HepG2 (cell line): ENCODE measurements around the gene MBNL3. TPM values are rescaled to one million over a fixed set of nuclear protein-coding genes. Genes with fewer than 3 reads are reported as not detected.
A peak's percentile ranks its signal among the peaks of the same experiment; 100 is the strongest.

ENCODE experiments used
- AKAP8 ChIP-seq: sonication (generic); formaldehyde crosslinking; IDR thresholded peaks from 2 replicates; pipeline ENCODE4 v1.5.1; 2020; ENCODE audit warnings: mild to moderate bottlenecking, missing genetic modification reagents
- BRCA1 ChIP-seq: sonication (generic); formaldehyde crosslinking; IDR thresholded peaks from 2 replicates; pipeline ENCODE4 v1.4.0; 2020; ENCODE audit warnings: missing genetic modification reagents
- CBX2 ChIP-seq, 2 experiments: fragments of 200-600 bp in 1 of 2; sonication (generic); formaldehyde crosslinking in 1 of 2; IDR thresholded peaks; 2 replicates each; pipeline versions ENCODE4 v1.7.0 to v1.8.1; 2018 to 2022; ENCODE audit warnings: low read depth in 2 of 2, low read length in 1 of 2, mild to moderate bottlenecking in 1 of 2, missing genetic modification reagents in 1 of 2
- CREB1 ChIP-seq, 2 experiments: fragments of 450-650 bp in 1 of 2; IDR thresholded peaks; 2 replicates each; pipeline ENCODE4 v1.6.1; 2016 to 2017; ENCODE audit warnings: control low read depth in 1 of 2, mild to moderate bottlenecking in 1 of 2, missing compliant biosample characterization in 1 of 2, missing genetic modification characterization in 1 of 2
- CREM ChIP-seq, 2 experiments: sonication (generic) in 1 of 2; formaldehyde crosslinking in 1 of 2; IDR thresholded peaks; 2 replicates each; pipeline versions ENCODE4 v1.4.0 to v1.6.1; 2016 to 2020; ENCODE audit warnings: antibody characterized with exemption in 1 of 2, mild to moderate bottlenecking in 1 of 2, missing genetic modification reagents in 1 of 2
- ELF1 ChIP-seq: sonication (generic); formaldehyde crosslinking; IDR thresholded peaks from 2 replicates; pipeline ENCODE4 v1.4.0; 2020; ENCODE audit warnings: missing genetic modification reagents
- FOSL1 ChIP-seq: sonication (generic); formaldehyde crosslinking; IDR thresholded peaks from 2 replicates; pipeline ENCODE4 v1.9.0; 2021; ENCODE audit warnings: missing genetic modification reagents, borderline replicate concordance
- HDAC6 ChIP-seq: fragments of 200-600 bp; sonication (generic); IDR thresholded peaks from 2 replicates; pipeline ENCODE4 v1.7.0; 2017; ENCODE audit warnings: mild to moderate bottlenecking, antibody characterized with exemption, low read length, low read depth
- MBNL3 ChIP-seq: fragments of 250-450 bp; sonication (Bioruptor Pico); conservative IDR thresholded peaks from 2 replicates; pipeline ENCODE4 v1.8.0; 2022; ENCODE audit warnings: mild to moderate bottlenecking, inconsistent platforms
- NBN ChIP-seq: fragments of 450-650 bp; conservative IDR thresholded peaks from 2 replicates; pipeline ENCODE4 v1.6.1; 2017
- NPAS2 ChIP-seq: sonication (generic); formaldehyde crosslinking; IDR thresholded peaks from 2 replicates; pipeline ENCODE4 v1.8.0; 2022; ENCODE audit warnings: mild to moderate bottlenecking, missing genetic modification reagents, borderline replicate concordance
- NR2F1 ChIP-seq, 2 experiments: fragments of 450-650 bp in 1 of 2; formaldehyde crosslinking in 1 of 2; IDR thresholded peaks; 2 replicates each; pipeline versions ENCODE4 v1.5.0 to v1.6.1; 2016 to 2020; ENCODE audit warnings: mild to moderate bottlenecking in 1 of 2, missing compliant biosample characterization in 1 of 2, missing genetic modification reagents in 1 of 2, moderate library complexity in 1 of 2
- POLR2G ChIP-seq: fragments of 200-400 bp; formaldehyde crosslinking; IDR thresholded peaks from 2 replicates; pipeline ENCODE4 v1.6.1; 2018; ENCODE audit warnings: mild to moderate bottlenecking, low read depth, low read length, moderate library complexity
- SMARCE1 ChIP-seq: fragments of 450-650 bp; IDR thresholded peaks from 2 replicates; pipeline ENCODE4 v1.6.1; 2017; ENCODE audit warnings: borderline replicate concordance
- SP140L ChIP-seq: sonication (generic); formaldehyde crosslinking; IDR thresholded peaks from 2 replicates; pipeline ENCODE4 v1.4.0; 2020; ENCODE audit warnings: missing genetic modification reagents, borderline replicate concordance
- TBX3 ChIP-seq: fragments of 450-650 bp; IDR thresholded peaks from 2 replicates; pipeline ENCODE4 v1.6.1; 2017; ENCODE audit warnings: antibody characterized with exemption, mild to moderate bottlenecking, inconsistent platforms, borderline replicate concordance
- XRCC5 ChIP-seq: fragments of 200-400 bp; formaldehyde crosslinking; optimal IDR thresholded peaks from 2 replicates; pipeline ENCODE3; 2017; ENCODE audit warnings: mild to moderate bottlenecking, low read length
- ZC3H4 ChIP-seq: sonication (generic); formaldehyde crosslinking; IDR thresholded peaks from 2 replicates; pipeline ENCODE4 v1.4.0; 2020; ENCODE audit warnings: missing genetic modification reagents, borderline replicate concordance
- ZFP36 ChIP-seq: fragments of 150-350 bp; IDR thresholded peaks from 2 replicates; pipeline ENCODE4 v1.6.1; 2018; ENCODE audit warnings: borderline replicate concordance, low read length, low read depth; ENCODE audit not compliant: partially characterized antibody
- ZMYM3 ChIP-seq: sonication (generic); formaldehyde crosslinking; IDR thresholded peaks from 2 replicates; pipeline ENCODE4 v1.5.1; 2020; ENCODE audit warnings: mild to moderate bottlenecking, missing genetic modification reagents
- ZNF180 ChIP-seq: sonication (generic); formaldehyde crosslinking; IDR thresholded peaks from 2 replicates; pipeline ENCODE4 v1.4.0; 2020; ENCODE audit warnings: low read depth, missing genetic modification reagents, borderline replicate concordance
- ZNF3 ChIP-seq: IDR thresholded peaks from 2 replicates; pipeline ENCODE4 v1.7.0; 2017; ENCODE audit warnings: inconsistent platforms
- ZNF337 ChIP-seq: sonication (generic); formaldehyde crosslinking; IDR thresholded peaks from 2 replicates; pipeline ENCODE4 v1.5.1; 2020; ENCODE audit warnings: missing genetic modification reagents, low read depth, mild to moderate bottlenecking, borderline replicate concordance
- ZNF34 ChIP-seq: sonication (generic); formaldehyde crosslinking; IDR thresholded peaks from 2 replicates; pipeline ENCODE4 v1.4.0; 2020; ENCODE audit warnings: mild to moderate bottlenecking, missing genetic modification reagents, borderline replicate concordance
- ZNF790 ChIP-seq: sonication (generic); formaldehyde crosslinking; IDR thresholded peaks from 2 replicates; pipeline ENCODE4 v1.8.0; 2022; ENCODE audit warnings: missing genetic modification reagents, mild to moderate bottlenecking, borderline replicate concordance
- polyA plus RNA-seq, 8 experiments: library from polyadenylated mRNA; depleted of rRNA in 3 of 8; stranded (reverse) in 7 of 8; unstranded in 1 of 8; fragments of >200 nt; fragmentation: Illumina TruSeq in 4 of 8; extraction: Trizol in 4 of 8; gene quantifications; 2 replicates each; pipeline versions ENCODE4 v1.2.1 to v1.2.3, GENCODE V29; 2011 to 2016; ENCODE audit warnings: low read depth in 4 of 8, missing spikeins in 1 of 8, mixed read lengths in 1 of 8; ENCODE audit not compliant: insufficient read depth in 1 of 8
- total RNA-seq, 5 experiments: library from RNA; depleted of rRNA; stranded (reverse); fragments of >200 nt; fragmentation: Illumina TruSeq; extraction: Trizol; gene quantifications; 2 replicates each; pipeline ENCODE4 v1.2.3, GENCODE V29; 2016; ENCODE audit warnings: low read depth in 1 of 5
- TF ChIP-seq, protein P1 (sequence below): sonication (generic); formaldehyde crosslinking; IDR thresholded peaks from 2 replicates; pipeline ENCODE4 v1.5.0; 2020; ENCODE audit warnings: mild to moderate bottlenecking, missing genetic modification reagents
- TF ChIP-seq, protein P2 (sequence below): sonication (generic); formaldehyde crosslinking; IDR thresholded peaks from 2 replicates; pipeline ENCODE4 v1.5.0; 2020; ENCODE audit warnings: missing genetic modification reagents
- TF ChIP-seq, protein P3 (sequence below): sonication (generic); formaldehyde crosslinking; IDR thresholded peaks from 2 replicates; pipeline ENCODE4 v1.4.0; 2020; ENCODE audit warnings: missing genetic modification reagents

The MBNL3 gene
- total and polyA plus RNA-seq, 2 of the 13 experiments (the other 11 are each of a cell fraction or from before 2014, with no cell fraction given): 155 to 257 TPM

DNA sequence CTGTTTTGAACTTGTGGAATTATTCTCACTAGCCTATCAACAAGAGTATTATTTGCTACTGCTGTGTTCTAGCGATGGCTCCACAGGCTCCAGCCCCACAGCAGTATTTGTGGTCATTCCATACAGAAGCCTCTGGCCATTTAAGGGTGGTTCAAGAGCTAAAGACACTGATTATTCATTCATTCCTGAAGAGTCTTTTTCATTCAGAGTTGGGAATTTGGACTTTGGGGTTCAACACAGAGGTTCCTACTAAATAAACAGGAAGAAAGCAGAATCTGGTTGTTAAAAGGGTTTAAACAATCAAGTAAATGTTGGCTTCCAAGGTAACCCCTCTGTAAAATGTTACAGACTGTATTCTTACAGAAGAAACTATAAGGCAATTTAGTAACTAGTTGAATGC lies 4.3 kb upstream of the MBNL3 start (continued):
- TF ChIP-seq ELF1 (CRISPR knock-in tag) (0 out of 2 replicates have a peak, but pooled peaks have one; percentile 29), FOSL1 (CRISPR knock-in tag) (no peak), SMARCE1 (no peak), CREB1 (IDR thresholded peaks at IDR 0.05) (no peak), CREB1 (CRISPR knock-in tag; IDR thresholded peaks at IDR 0.05) (no peak), ZNF790 (CRISPR knock-in tag) (no peak), CREM (IDR thresholded peaks at IDR 0.05) (peak; percentile 85), CREM (CRISPR knock-in tag; IDR thresholded peaks at IDR 0.05) (no peak), HDAC6 (no peak), TBX3 (no peak), ZNF34 (CRISPR knock-in tag) (no peak), ZNF337 (no peak), BRCA1 (no peak), NR2F1 (CRISPR knock-in tag; IDR thresholded peaks at IDR 0.05) (0 out of 4 replicates have a peak, but pooled peaks of 1 of the 2 experiments have one; percentile 28), ZMYM3 (CRISPR knock-in tag) (no peak), NBN (no peak), CBX2 (IDR thresholded peaks at IDR 0.05; ENCODE audit: low read depth, low read length) (no peak), CBX2 (CRISPR knock-in tag; IDR thresholded peaks at IDR 0.05; ENCODE audit: low read depth) (no peak), MBNL3 (CRISPR knock-in tag) (no peak), SP140L (CRISPR knock-in tag) (no peak), AKAP8 (CRISPR knock-in tag) (no peak), NPAS2 (CRISPR knock-in tag) (no peak), POLR2G (peak; percentile 47; the same call in 1 of the 2 replicates), ZFP36 (no peak), ZNF180 (no peak), XRCC5 (no peak), ZC3H4 (CRISPR knock-in tag) (no peak), ZNF3 (CRISPR knock-in tag) (no peak)
- TF ChIP-seq, protein P1, sequence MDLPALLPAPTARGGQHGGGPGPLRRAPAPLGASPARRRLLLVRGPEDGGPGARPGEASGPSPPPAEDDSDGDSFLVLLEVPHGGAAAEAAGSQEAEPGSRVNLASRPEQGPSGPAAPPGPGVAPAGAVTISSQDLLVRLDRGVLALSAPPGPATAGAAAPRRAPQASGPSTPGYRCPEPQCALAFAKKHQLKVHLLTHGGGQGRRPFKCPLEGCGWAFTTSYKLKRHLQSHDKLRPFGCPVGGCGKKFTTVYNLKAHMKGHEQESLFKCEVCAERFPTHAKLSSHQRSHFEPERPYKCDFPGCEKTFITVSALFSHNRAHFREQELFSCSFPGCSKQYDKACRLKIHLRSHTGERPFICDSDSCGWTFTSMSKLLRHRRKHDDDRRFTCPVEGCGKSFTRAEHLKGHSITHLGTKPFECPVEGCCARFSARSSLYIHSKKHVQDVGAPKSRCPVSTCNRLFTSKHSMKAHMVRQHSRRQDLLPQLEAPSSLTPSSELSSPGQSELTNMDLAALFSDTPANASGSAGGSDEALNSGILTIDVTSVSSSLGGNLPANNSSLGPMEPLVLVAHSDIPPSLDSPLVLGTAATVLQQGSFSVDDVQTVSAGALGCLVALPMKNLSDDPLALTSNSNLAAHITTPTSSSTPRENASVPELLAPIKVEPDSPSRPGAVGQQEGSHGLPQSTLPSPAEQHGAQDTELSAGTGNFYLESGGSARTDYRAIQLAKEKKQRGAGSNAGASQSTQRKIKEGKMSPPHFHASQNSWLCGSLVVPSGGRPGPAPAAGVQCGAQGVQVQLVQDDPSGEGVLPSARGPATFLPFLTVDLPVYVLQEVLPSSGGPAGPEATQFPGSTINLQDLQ: no peak
- TF ChIP-seq, protein P2, sequence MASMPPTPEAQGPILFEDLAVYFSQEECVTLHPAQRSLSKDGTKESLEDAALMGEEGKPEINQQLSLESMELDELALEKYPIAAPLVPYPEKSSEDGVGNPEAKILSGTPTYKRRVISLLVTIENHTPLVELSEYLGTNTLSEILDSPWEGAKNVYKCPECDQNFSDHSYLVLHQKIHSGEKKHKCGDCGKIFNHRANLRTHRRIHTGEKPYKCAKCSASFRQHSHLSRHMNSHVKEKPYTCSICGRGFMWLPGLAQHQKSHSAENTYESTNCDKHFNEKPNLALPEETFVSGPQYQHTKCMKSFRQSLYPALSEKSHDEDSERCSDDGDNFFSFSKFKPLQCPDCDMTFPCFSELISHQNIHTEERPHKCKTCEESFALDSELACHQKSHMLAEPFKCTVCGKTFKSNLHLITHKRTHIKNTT: no peak
- TF ChIP-seq, protein P3, sequence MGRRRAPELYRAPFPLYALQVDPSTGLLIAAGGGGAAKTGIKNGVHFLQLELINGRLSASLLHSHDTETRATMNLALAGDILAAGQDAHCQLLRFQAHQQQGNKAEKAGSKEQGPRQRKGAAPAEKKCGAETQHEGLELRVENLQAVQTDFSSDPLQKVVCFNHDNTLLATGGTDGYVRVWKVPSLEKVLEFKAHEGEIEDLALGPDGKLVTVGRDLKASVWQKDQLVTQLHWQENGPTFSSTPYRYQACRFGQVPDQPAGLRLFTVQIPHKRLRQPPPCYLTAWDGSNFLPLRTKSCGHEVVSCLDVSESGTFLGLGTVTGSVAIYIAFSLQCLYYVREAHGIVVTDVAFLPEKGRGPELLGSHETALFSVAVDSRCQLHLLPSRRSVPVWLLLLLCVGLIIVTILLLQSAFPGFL (CRISPR knock-in tag): no peak
